Measurements from ENCODE around the gene CDC42SE2.

CDC42SE2 gene

GRCh38 chr5:131436081-131436480, 172.2 kb downstream of the CDC42SE2 start:
- DNase-seq (ENCODE audit: low read depth in 2 of 2) = no peak

GRCh38 chr5:131441184-131441583, 177.3 kb downstream of the CDC42SE2 start:
- no peak for DNase-seq (ENCODE audit: low read depth in 2 of 2)
